Germinal center (tissue), 1 donor: Measurements from ENCODE around the gene MYPOP.
A peak's percentile ranks its signal among the peaks of the same experiment; 100 is the strongest.

ENCODE experiments used
- DNase-seq: peaks from one replicate; pipeline ENCODE4 v3.0.0; 2012; ENCODE audit warnings: mixed read lengths, low spot score

MYPOP gene, protein sequence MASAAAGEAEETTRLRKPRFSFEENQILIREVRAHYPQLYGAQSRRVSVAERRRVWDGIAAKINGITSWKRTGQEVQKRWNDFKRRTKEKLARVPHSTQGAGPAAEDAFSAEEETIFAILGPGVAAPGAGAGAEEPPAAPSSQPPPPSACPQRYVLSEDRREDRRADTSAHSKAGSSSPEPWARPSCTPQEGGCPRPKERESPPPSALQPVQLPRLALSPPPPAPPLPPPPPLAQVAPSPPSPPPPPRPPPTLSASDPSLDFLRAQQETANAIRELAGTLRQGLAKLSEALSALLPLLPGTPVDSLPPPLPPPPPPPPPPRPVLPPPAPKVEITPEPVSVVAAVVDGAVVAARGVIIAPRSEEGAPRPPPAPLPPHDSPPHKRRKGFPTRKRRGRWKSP

GRCh38 chr19:45901912-45902650 is at the start of gene MYPOP:
TSS of gene MYPOP (minus strand) at chr19:45902613. CDS start at chr19:45901773, 840 bp downstream.
- peak; percentile 30 for DNase-seq

- no peak for DNase-seq
These were observed 45.5 kb upstream of the MYPOP start for GRCh38 chr19:45947926-45948325.

GRCh38 chr19:45940515-45940805 is 38.0 kb upstream of the MYPOP start:
- no peak for DNase-seq

DNA sequence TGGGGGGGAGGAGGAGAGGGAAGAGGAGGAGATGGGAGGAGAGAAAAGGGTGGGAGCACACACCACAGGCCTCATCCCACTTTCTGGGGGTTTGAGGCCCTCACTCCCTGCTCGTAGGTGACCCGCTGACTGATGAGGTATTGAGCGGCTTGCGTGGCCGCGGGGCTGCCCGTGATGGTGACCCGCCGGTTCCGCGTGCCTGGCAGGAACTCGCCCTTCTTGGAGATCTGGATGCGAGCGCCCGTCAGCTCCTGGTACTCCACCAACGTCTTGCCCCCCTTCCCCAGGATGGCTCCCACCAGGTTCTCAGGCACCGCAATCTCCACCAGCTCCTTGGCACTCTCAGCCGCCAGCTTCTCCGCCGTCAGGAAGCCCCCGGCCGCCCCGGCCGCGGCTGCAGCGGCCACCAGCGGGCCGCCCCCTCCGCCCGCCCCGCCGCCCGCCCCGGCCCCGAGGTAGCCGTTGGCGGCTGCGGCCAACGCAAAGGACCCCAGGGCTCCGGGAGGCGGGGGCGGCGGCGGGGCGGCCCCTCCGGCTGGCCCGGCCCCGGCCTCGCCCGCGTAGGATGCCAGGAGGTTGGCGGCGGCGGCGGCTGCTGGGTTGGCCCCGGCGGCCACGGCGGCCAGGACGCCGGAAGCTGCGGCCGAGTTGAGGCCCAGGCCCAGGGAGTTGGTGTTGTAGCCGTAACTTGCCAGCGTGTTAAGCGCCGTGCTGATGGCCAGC is 37.5 kb upstream of the MYPOP start:
- DNase-seq: no peak

- no peak for DNase-seq
These were observed 36.4 kb upstream of the MYPOP start for GRCh38 chr19:45938733-45939319.

DNA sequence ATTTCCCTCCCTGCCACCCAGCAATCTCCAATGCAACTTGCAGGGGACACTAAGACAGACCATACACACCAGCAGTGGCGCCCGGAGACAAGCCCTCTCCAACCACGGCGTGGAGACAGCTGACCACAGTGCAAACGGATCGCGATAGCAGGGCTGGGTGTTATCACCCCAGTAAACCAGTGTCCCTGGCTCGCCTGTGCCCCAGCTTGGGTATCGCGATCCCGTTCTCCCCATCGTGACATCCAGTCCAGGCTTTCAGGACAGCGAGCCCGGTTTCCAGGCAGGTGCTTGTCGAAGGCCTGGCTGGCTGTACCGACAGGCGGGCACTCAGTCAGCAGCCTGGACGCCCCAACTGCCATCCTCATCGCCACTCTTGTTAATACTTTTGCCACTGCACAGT is 32.9 kb upstream of the MYPOP start:
- no peak for DNase-seq

DNA sequence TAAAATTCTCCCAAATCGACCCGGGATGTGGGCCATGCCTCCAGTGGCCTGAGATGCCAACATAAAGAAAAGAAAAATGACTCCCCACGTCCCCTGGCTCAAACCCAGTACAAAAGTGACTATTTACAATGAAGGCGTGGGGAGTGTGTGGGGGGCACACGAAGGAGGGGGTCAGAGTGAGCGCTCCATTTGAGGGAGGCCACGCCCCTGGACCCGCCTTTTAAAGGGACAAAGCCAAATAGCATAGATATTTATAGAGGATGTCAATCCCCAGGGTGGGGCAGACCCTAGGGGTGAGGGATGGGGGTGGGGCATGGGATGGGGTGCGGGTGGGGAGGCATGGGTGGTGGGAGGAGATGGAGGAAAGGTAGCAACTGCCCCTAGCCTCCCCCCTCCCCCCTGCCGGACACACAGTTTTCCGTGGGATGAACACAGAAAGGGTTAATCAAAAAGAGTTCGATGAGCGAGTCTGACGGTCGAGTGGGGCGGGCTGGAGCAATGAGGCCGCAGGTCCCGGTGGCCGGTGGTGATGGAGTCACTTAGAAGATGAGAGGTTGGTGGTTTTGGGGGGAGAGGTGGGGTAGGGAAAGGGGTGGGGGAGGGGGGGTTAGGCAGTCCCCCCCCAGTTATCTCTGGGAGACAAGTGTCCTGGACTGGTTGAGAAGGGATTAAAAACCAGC is 32.3 kb upstream of the MYPOP start:
- no peak for DNase-seq

DNA sequence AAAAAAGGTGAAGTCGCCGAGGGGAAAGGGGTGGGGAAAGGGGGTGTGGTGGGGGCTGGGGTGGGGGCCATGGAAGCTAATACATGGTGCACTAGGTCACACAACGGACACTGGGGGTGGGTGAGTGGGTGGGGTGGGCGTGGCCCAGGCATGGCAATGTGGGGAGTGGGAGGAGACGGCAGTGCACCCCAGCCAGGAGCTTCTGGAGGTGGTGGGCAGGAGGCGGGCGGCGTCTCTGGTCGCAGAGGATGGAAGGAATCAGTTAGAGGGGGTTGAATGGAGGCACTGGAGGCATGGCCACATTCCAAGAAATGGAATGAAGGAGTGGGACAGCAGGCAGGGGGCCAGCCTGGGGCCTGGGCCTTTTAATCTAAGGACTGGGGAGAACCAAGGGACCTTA is 31.3 kb upstream of the MYPOP start:
- no peak for DNase-seq

DNA sequence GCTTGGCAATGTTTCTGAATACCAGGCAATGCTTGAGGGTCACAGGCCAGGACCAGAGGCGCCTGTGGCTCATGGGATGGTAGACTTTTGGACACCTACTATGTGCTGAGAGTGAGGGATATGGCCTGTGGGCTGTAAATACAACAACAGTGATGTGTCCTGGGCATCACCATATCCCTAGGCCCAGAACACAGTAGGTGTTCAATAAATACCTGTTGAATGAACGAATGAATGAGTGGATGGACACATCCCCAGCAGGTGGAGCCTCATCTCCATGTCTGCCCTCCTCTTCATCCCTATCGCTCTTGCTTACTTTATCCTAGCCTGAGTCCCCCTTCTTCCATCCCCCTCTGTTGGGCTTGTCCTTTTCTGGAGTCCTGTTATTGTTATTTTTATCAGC is 28.6 kb upstream of the MYPOP start:
- no peak for DNase-seq

DNA sequence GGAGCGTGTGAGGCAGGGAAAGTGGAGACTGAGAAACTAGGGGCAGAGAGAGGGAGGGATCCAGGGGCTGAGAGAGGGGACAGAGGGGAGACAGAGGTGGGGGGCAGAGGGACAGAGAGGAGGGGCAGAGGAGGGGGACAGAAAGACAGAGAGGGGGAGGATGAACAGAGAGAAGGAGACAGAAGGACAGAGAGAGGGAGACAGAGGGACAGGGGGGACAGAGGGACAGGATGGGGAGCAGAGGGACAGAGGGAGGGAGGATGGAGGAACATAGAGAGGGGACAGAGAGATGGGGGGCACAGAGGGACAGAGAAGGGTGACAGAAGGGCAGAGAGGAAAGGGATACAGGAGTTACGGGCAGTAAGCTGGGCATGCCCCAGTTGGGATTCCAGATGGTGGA is 26.8 kb upstream of the MYPOP start:
- DNase-seq: no peak

GRCh38 chr19:45927565-45928261 is 25.3 kb upstream of the MYPOP start:
- DNase-seq: peak; percentile 99

DNA sequence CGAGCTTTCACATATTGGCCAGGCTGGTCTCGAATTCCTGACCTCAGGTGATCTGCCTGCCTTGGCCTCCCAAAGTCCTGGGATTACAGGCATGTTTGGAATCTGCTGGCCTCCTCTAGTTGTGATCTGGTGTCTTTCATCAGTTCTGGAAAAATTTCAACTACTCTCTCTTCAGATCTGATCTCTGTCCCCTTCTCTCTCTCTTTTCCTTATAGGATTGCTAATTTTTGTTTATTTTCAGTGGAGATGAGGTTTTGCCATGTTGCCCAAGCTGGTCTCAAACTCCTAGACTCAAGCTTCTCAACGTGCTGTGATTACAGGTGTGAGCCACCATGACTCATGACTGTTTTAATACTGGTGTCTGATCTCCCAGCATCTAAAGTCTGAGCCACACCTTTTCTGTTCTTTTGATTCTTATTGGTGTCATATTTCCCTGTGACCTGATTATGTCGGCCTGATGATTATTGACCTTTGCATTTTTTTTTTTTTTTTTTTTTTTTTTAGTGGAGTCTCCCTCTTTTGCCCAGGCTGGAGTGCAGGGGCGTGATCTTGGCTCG is 22.6 kb upstream of the MYPOP start:
- no peak for DNase-seq

- DNase-seq: peak; percentile 30
These were observed 19.9 kb upstream of the MYPOP start for GRCh38 chr19:45922281-45922680.

GRCh38 chr19:45920458-45920857 is 18.0 kb upstream of the MYPOP start:
- DNase-seq: no peak

GRCh38 chr19:45919678-45920077 is 17.3 kb upstream of the MYPOP start:
- no peak for DNase-seq

DNA sequence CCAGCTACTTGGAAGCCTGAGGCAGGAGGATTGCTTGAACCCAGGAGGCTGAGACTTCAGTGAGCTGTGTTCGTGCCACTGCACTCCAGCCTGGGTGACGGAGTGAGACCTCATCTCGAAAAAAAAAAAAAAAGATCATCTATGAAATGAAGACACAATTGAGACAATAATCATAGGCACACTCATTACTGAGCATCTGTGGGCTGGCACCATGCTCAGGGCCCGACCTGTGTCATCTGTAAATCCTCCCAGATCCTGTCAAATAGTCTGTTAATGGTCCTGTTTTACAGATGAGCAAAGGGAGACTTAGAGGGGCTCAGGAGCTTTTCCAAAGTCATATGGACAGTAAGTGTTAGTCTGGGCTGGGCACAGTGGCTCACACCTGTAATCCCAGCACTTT is 16.3 kb upstream of the MYPOP start:
- DNase-seq: no peak

DNA sequence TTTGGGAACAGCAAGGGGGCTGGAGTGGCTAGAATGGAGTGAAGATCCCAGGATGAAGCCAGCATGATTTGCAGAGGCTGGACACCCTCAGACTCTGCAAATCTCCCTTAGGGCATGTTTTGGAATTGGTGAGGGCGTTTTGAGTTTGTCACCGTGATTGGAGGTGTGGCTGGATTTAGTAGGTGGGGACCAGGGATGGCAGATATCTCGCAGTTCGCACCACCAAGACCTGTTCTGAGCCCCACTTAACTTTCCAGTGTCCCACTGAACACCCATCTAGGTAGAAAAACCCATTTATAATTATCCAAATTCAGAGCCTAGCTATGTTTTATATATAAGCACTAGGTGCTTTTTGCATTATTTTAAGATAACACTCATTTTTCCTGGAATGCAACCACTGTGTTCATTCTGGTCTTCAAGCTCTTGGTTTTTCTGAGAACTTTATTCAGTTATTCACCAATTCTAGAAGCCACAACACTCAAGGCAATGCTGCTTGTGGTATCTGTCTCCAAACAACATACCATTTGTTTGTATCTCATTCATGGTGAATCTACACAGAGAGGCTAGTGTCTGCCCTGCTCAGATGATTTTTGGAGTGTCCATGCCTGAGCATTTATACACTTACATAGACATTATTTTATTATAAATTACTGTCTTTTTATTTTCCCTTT is 15.1 kb upstream of the MYPOP start:
- no peak for DNase-seq

DNA sequence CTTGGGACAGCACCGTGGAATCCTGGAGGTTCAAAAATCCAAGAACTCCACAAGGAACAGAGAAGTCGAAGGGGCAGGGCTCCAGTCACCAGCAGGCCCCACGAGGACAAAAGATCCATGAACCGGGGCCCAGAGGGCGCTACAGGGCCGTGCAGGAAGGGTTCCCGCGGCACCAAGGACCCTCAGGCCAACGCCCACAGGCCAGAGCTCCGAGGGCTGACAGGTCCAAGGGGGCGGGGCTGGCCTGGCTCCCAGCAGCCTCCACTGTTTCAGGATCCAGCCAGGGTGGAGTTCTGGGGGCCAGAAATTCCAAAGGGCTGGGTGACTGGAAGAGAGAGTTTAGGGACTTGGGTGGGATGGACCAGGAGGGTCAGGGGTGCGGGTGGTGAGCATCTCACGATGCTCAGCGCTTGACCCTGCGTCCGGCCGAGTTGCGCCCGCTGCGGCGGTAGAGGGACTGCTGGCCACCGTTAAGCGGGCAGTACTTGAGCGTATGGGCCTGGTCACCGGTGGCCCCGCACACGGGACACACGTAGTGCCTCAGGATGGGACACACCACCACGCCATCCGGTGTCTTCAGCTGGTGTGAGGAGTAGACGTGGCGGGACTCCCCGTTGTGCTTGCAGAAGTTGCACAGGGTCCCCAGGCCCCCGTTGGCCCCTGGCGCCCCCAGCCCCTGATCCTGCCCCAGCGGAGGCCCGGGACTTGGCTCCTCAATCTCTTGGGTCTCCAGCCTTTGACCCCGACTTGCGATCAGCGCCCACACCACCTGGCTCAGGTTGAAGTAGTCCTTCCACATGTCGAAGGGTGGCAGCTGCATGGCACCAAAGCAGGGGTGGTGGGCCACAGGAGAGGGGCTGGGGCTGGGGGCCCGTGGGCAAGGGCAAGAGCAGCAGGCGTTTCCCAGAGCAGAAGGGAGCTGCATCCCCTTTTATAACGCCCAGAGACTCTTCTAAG is 11.7 kb upstream of the MYPOP start, which contains the start of gene NANOS2:
Gene NANOS2, minus strand, starts transcription at position 905 of the 957 bp plus-strand sequence. Its CDS starts 85 bp downstream, at position 820.
- DNase-seq: no peak

- no peak for DNase-seq
These were observed 8.9 kb upstream of the MYPOP start for GRCh38 chr19:45911291-45911690.
